GM23338 (cell line): ENCODE results near the gene CBLN3. TPM values are rescaled to one million over a fixed set of nuclear protein-coding genes. Genes with fewer than 3 reads are reported as not detected.

Source experiments
- ATAC-seq: fragments of 200-7000 bp; cut with Tn5 transposase; 3 replicates; pipeline ENCODE4 v1.9.1; 2020
- DNase-seq: peaks from one replicate; pipeline ENCODE4 v3.0.0-alpha.2; 2015; ENCODE audit warnings: low spot score
- H2AFZ ChIP-seq: fragments of 200-600 bp; sonication (generic); 2 replicates; pipeline ENCODE4 v1.8.0; 2016; ENCODE audit warnings: antibody characterized with exemption, mild to moderate bottlenecking, moderate library complexity
- H3F3A ChIP-seq: fragments of 200-600 bp; sonication (generic); replicated peaks from 2 replicates; pipeline ENCODE4 v1.8.0; 2017; ENCODE audit warnings: antibody characterized with exemption, mixed run types, low read depth
- H3K27ac ChIP-seq: fragments of 200-600 bp; sonication (generic); 2 replicates; pipeline ENCODE4 v1.6.1; 2016; ENCODE audit warnings: low read depth
- H3K27me3 ChIP-seq: fragments of 200-600 bp; sonication (generic); 2 replicates; pipeline ENCODE4 v1.8.0; 2016; ENCODE audit warnings: mild to moderate bottlenecking, mixed run types, moderate library complexity; ENCODE audit not compliant: insufficient read depth
- H3K36me3 ChIP-seq: fragments of 200-600 bp; sonication (generic); 2 replicates; pipeline ENCODE4 v1.8.0; 2016; ENCODE audit warnings: mild to moderate bottlenecking; ENCODE audit not compliant: insufficient read depth
- H3K4me1 ChIP-seq: fragments of 200-600 bp; sonication (generic); 2 replicates; pipeline ENCODE4 v1.8.0; 2016; ENCODE audit warnings: mild to moderate bottlenecking, moderate library complexity; ENCODE audit not compliant: insufficient read depth
- H3K4me2 ChIP-seq: fragments of 200-600 bp; sonication (generic); 2 replicates; pipeline ENCODE4 v1.7.1; 2017; ENCODE audit warnings: mixed run types
- H3K4me3 ChIP-seq: fragments of 200-600 bp; sonication (generic); 2 replicates; pipeline ENCODE4 v1.6.1; 2016; ENCODE audit warnings: mixed run types
- H3K79me2 ChIP-seq: fragments of 200-600 bp; sonication (generic); replicated peaks from 2 replicates; pipeline ENCODE4 v1.8.0; 2017; ENCODE audit warnings: mild to moderate bottlenecking; ENCODE audit not compliant: insufficient read depth
- H3K9me2 ChIP-seq: fragments of 200-600 bp; sonication (generic); 2 replicates; pipeline ENCODE4 v1.8.0; 2017; ENCODE audit not compliant: insufficient read depth
- H4K20me1 ChIP-seq: fragments of 200-600 bp; sonication (generic); replicated peaks from 2 replicates; pipeline ENCODE4 v1.8.0; 2017; ENCODE audit warnings: mild to moderate bottlenecking; ENCODE audit not compliant: insufficient read depth
- H3K27ac Mint-ChIP-seq: 2 replicates; pipeline ENCODE4 v1.8.0; 2020; ENCODE audit warnings: inconsistent platforms, mild to moderate bottlenecking, moderate library complexity, mixed read lengths
- H3K27me3 Mint-ChIP-seq: 3 replicates; pipeline ENCODE4 v1.8.0; 2022; ENCODE audit warnings: low read depth, mild to moderate bottlenecking, moderate library complexity, mixed read lengths, inconsistent platforms; ENCODE audit not compliant: insufficient read depth, poor library complexity
- H3K36me3 Mint-ChIP-seq: 3 replicates; pipeline ENCODE4 v1.8.0; 2021; ENCODE audit warnings: low read depth, mild to moderate bottlenecking, inconsistent platforms, moderate library complexity, mixed read lengths
- H3K4me1 Mint-ChIP-seq: 3 replicates; pipeline ENCODE4 v1.8.0; 2020; ENCODE audit warnings: mild to moderate bottlenecking, inconsistent platforms, mixed read lengths
- H3K4me3 Mint-ChIP-seq: 3 replicates; pipeline ENCODE4 v1.8.0; 2021; ENCODE audit warnings: moderate library complexity, mild to moderate bottlenecking, inconsistent platforms, mixed read lengths
- H3K9me3 Mint-ChIP-seq: 3 replicates; pipeline ENCODE4 v1.8.0; 2020; ENCODE audit warnings: moderate library complexity, mild to moderate bottlenecking, inconsistent platforms, mixed read lengths
- EZH2 ChIP-seq: fragments of 200-600 bp; sonication (generic); IDR thresholded peaks from one replicate; pipeline ENCODE4 v1.8.0; 2017; ENCODE audit warnings: antibody characterized with exemption, mild to moderate bottlenecking, low read depth; ENCODE audit not compliant: unreplicated experiment
- ZNF331 ChIP-seq: fragments of 250-450 bp; sonication (Bioruptor Pico); IDR thresholded peaks from 2 replicates; pipeline ENCODE4 v1.5.0; 2020; ENCODE audit warnings: low read depth, mild to moderate bottlenecking, moderate library complexity
- polyA plus RNA-seq: library from polyadenylated mRNA; unstranded; fragments of >200 nt; fragmentation: Nextera tagmentation; extraction: Ambion mirVana; gene quantifications from 2 replicates; pipeline ENCODE4 v1.2.1, GENCODE V29; 2016
- total RNA-seq: library from RNA; depleted of rRNA; stranded (reverse); fragments of >200 nt; shearing (Covaris generic); gene quantifications from 2 replicates; pipeline ENCODE4 v1.2.3, GENCODE V29; 2014
- TF ChIP-seq, protein P1 (sequence below): IDR thresholded peaks from 2 replicates; pipeline ENCODE4 v1.6.1; 2016; ENCODE audit warnings: antibody characterized with exemption
- TF ChIP-seq, protein P2 (sequence below): fragments of 250-450 bp; sonication (Bioruptor Pico); IDR thresholded peaks from 2 replicates; pipeline ENCODE4 v1.5.0; 2020; ENCODE audit warnings: mild to moderate bottlenecking, moderate library complexity
- TF ChIP-seq, protein P3 (sequence below), 2 experiments: fragments of 200-600 bp in 1 of 2; sonication (generic) in 1 of 2; conservative IDR thresholded peaks; 2 replicates each; pipeline versions ENCODE4 v1.5.1 to v1.6.1; 2016 to 2017; ENCODE audit warnings: antibody characterized with exemption in 2 of 2, low read depth in 2 of 2, mild to moderate bottlenecking in 2 of 2, moderate library complexity in 1 of 2

The CBLN3 gene
- total and polyA plus RNA-seq, 2 experiments from 2014 or later, result 0.07 to 0.19 TPM

DNA sequence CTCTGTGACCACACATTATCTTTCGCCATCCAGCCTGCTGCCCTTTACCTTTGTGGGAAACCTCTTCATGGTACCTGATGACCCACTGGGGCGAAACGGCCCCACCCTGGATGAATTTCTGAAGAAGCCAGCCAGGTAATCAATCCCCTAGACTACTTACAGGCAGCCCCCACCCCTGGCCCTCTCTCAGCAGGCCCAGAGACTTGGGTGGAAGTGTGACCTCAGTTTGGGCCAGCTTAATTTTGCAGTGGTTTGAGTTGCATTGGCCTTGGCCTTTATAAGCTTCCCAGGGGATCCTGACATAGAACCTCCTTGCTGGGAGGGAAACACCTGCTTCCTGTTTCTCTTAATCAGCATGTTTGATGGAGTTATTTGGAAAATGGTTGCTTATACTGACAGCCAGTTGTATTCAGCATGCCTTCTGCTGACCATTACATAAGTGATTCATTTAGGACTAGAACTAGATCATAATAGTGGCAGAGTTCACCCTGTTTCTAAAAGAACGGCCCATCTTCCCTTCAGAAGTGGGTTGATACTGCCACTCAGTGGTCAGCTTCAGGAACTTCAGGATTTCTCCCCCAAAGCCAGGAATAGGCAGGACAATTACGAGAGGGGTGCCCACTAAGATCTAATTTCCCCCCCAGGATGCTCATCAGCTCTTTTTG, 7.0 kb upstream of the CBLN3 start:
- H3K9me2 ChIP-seq, result no peaks in the 10 kb centered on the region
- H3K4me1 Mint-ChIP-seq, result peaks cover 9% of the 10 kb centered on the region; the same call in 2 of the 3 replicates
- ATAC-seq, result peak; percentile 53
- TF ChIP-seq, protein P1, sequence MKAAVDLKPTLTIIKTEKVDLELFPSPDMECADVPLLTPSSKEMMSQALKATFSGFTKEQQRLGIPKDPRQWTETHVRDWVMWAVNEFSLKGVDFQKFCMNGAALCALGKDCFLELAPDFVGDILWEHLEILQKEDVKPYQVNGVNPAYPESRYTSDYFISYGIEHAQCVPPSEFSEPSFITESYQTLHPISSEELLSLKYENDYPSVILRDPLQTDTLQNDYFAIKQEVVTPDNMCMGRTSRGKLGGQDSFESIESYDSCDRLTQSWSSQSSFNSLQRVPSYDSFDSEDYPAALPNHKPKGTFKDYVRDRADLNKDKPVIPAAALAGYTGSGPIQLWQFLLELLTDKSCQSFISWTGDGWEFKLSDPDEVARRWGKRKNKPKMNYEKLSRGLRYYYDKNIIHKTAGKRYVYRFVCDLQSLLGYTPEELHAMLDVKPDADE, result no peak
- TF ChIP-seq, protein P2, sequence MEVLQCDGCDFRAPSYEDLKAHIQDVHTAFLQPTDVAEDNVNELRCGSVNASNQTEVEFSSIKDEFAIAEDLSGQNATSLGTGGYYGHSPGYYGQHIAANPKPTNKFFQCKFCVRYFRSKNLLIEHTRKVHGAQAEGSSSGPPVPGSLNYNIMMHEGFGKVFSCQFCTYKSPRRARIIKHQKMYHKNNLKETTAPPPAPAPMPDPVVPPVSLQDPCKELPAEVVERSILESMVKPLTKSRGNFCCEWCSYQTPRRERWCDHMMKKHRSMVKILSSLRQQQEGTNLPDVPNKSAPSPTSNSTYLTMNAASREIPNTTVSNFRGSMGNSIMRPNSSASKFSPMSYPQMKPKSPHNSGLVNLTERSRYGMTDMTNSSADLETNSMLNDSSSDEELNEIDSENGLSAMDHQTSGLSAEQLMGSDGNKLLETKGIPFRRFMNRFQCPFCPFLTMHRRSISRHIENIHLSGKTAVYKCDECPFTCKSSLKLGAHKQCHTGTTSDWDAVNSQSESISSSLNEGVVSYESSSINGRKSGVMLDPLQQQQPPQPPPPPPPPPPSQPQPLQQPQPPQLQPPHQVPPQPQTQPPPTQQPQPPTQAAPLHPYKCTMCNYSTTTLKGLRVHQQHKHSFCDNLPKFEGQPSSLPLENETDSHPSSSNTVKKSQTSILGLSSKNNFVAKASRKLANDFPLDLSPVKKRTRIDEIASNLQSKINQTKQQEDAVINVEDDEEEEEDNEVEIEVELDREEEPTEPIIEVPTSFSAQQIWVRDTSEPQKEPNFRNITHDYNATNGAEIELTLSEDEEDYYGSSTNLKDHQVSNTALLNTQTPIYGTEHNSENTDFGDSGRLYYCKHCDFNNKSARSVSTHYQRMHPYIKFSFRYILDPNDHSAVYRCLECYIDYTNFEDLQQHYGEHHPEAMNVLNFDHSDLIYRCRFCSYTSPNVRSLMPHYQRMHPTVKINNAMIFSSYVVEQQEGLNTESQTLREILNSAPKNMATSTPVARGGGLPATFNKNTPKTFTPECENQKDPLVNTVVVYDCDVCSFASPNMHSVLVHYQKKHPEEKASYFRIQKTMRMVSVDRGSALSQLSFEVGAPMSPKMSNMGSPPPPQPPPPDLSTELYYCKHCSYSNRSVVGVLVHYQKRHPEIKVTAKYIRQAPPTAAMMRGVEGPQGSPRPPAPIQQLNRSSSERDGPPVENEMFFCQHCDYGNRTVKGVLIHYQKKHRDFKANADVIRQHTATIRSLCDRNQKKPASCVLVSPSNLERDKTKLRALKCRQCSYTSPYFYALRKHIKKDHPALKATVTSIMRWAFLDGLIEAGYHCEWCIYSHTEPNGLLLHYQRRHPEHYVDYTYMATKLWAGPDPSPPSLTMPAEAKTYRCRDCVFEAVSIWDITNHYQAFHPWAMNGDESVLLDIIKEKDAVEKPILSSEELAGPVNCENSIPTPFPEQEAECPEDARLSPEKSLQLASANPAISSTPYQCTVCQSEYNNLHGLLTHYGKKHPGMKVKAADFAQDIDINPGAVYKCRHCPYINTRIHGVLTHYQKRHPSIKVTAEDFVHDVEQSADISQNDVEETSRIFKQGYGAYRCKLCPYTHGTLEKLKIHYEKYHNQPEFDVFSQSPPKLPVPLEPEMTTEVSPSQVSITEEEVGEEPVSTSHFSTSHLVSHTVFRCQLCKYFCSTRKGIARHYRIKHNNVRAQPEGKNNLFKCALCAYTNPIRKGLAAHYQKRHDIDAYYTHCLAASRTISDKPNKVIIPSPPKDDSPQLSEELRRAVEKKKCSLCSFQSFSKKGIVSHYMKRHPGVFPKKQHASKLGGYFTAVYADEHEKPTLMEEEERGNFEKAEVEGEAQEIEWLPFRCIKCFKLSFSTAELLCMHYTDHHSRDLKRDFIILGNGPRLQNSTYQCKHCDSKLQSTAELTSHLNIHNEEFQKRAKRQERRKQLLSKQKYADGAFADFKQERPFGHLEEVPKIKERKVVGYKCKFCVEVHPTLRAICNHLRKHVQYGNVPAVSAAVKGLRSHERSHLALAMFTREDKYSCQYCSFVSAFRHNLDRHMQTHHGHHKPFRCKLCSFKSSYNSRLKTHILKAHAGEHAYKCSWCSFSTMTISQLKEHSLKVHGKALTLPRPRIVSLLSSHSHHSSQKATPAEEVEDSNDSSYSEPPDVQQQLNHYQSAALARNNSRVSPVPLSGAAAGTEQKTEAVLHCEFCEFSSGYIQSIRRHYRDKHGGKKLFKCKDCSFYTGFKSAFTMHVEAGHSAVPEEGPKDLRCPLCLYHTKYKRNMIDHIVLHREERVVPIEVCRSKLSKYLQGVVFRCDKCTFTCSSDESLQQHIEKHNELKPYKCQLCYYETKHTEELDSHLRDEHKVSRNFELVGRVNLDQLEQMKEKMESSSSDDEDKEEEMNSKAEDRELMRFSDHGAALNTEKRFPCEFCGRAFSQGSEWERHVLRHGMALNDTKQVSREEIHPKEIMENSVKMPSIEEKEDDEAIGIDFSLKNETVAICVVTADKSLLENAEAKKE (CRISPR knock-in tag), result no peak
- TF ChIP-seq, protein P3, sequence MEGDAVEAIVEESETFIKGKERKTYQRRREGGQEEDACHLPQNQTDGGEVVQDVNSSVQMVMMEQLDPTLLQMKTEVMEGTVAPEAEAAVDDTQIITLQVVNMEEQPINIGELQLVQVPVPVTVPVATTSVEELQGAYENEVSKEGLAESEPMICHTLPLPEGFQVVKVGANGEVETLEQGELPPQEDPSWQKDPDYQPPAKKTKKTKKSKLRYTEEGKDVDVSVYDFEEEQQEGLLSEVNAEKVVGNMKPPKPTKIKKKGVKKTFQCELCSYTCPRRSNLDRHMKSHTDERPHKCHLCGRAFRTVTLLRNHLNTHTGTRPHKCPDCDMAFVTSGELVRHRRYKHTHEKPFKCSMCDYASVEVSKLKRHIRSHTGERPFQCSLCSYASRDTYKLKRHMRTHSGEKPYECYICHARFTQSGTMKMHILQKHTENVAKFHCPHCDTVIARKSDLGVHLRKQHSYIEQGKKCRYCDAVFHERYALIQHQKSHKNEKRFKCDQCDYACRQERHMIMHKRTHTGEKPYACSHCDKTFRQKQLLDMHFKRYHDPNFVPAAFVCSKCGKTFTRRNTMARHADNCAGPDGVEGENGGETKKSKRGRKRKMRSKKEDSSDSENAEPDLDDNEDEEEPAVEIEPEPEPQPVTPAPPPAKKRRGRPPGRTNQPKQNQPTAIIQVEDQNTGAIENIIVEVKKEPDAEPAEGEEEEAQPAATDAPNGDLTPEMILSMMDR (conservative IDR thresholded peaks at IDR 0.05; ENCODE audit: low read depth in 2 of 2), result peak; percentile 84 to 86
- TF ChIP-seq EZH2 (no peak), ZNF331 (CRISPR knock-in tag) (no peak)
- H3K4me3 Mint-ChIP-seq, result no peak overlapping the region
- no peaks in the 10 kb centered on the region for H3K27me3 ChIP-seq
- peaks cover 8% of the 10 kb centered on the region; the same call in 1 of the 2 replicates for H3K79me2 ChIP-seq
- peaks cover 43% of the 10 kb centered on the region for H3K36me3 Mint-ChIP-seq
- no peak overlapping the region for H2AFZ ChIP-seq
- peaks cover 7% of the 10 kb centered on the region; the same call in 1 of the 2 replicates for H3K36me3 ChIP-seq
- H3K27ac Mint-ChIP-seq, result no peak overlapping the region
- peak; percentile 77 for DNase-seq
- no peaks in the 10 kb centered on the region; the same call in 1 of the 2 replicates for H4K20me1 ChIP-seq
- H3K4me3 ChIP-seq, result no peak overlapping the region
- H3K4me2 ChIP-seq, result no peak overlapping the region
- peaks cover 5% of the 10 kb centered on the region for H3K4me1 ChIP-seq
- H3K9me3 Mint-ChIP-seq, result no peaks in the 10 kb centered on the region
- peaks cover 11% of the 10 kb centered on the region for H3K27me3 Mint-ChIP-seq
- no peak overlapping the region for H3K27ac ChIP-seq
- H3F3A ChIP-seq, result peaks cover 4% of the 10 kb centered on the region; the same call in 1 of the 2 replicates
